ENCODE data around the gene ZNF304. TPM values are rescaled to one million over a fixed set of nuclear protein-coding genes. Genes with fewer than 3 reads are reported as not detected.

ZNF304 gene
- total and polyA plus RNA-seq, 2 of the 4 experiments (the other 2 are of a cell fraction), result 3.9 to 16.1 TPM

DNA sequence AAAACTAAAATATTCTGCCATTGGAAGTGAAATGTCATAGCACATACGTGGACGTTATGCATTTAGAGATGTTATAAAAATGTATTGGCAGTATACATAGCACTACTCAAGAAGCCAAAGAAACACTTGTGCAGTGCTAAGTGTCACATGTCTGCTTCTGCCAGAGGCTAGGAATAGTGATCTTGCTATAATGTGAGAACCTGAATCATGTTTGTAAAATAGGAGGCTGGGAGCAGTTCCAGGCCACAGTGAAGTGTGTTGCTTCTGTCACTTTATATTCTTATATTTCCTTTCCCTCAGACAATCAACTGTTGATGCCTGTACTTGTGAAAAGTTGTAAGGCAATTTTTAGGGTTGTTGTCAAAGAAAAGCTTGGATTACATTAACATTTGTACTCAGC, 15.7 kb downstream of the ZNF304 start (continued):
- TF ChIP-seq RAD21 (IDR thresholded peaks at IDR 0.05; ENCODE audit: low read length) (no peak), CEBPB (IDR thresholded peaks at IDR 0.05; ENCODE audit: low read depth, low read length) (no peak), RFX5 (IDR thresholded peaks at IDR 0.05; ENCODE audit: low read depth, low read length) (no peak), SMC3 (IDR thresholded peaks at IDR 0.05; ENCODE audit: low read depth, low read length) (no peak), POLR2A (IDR thresholded peaks at IDR 0.05; ENCODE audit: low read depth, low read length) (no peak), MAFK (IDR thresholded peaks at IDR 0.05; ENCODE audit: low read depth, low read length) (no peak), FOS (IDR thresholded peaks at IDR 0.05; ENCODE audit: low read depth, low read length) (no peak)

DNA sequence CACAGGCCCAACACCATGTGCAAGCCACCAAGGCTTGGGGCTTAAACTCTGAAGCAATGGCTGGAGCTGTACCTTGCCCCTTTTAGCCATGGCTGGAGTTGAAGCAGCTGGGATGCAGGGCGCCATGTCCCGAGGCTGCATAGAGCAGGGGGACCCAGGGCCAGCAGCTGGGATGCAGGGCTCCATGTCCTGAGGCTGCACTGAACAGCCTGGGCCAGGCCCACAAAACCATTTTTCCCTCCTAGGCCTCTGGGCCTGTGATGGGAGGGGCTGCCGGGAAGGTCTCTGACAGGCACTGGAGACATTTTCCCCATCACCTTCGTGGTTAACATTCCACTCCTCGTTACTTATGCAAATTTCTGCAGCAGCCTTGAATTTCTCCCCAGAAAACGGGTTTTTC, 23.1 kb downstream of the ZNF304 start:
- Histone ChIP-seq H3K4me2 (ENCODE audit: low read depth, low read length) (no peak overlapping the region), H3K18ac (ENCODE audit: low read depth, low read length) (no peak overlapping the region), H3K9ac (ENCODE audit: low read depth, low read length) (no peak overlapping the region), H2AFZ (replicated peaks; ENCODE audit: low read length, poor library complexity) (no peak overlapping the region), H3K27me3 (ENCODE audit: control insufficient read depth, insufficient read depth, low read length) (no peaks in the 10 kb centered on the region), H2BK120ac (ENCODE audit: low read depth, low read length) (no peak overlapping the region), H2AK5ac (ENCODE audit: low read depth, low read length) (no peak overlapping the region), H3K23ac (ENCODE audit: low read depth, low read length) (no peak overlapping the region), H3K27ac (ENCODE audit: insufficient read depth, low read length) (no peak overlapping the region), H4K5ac (ENCODE audit: low read depth, low read length) (no peak overlapping the region), H3K4me3 (ENCODE audit: insufficient read depth, low read depth, low read length) (no peak overlapping the region), H4K8ac (ENCODE audit: low read depth in 2 of 2, low read length in 2 of 2) (no peak overlapping the region), H4K20me1 (ENCODE audit: insufficient read depth, low read length) (no peaks in the 10 kb centered on the region), H3K79me1 (ENCODE audit: low read depth in 1 of 2, low read length in 2 of 2) (peaks cover 0 to 3% of the 10 kb centered on the region in 2 experiments; a peak in 1 of 4 replicates), H2AK9ac (replicated peaks; ENCODE audit: low read depth, low read length, poor library complexity) (no peak overlapping the region), H3K56ac (ENCODE audit: extremely low read depth, insufficient read depth, low read length) (no peak overlapping the region), H3K4me1 (ENCODE audit: control insufficient read depth, insufficient read depth, low read length) (no peaks in the 10 kb centered on the region), H2BK20ac (ENCODE audit: low read depth, low read length) (no peak overlapping the region), H3K9me1 (ENCODE audit: insufficient read depth, low read length) (no peaks in the 10 kb centered on the region), H3K36me3 (ENCODE audit: control insufficient read depth, insufficient read depth, low read length) (peaks cover 56% of the 10 kb centered on the region), H3K9me3 (ENCODE audit: control insufficient read depth, insufficient read depth, low read length) (peaks cover 38% of the 10 kb centered on the region), H3K4ac (ENCODE audit: low read depth, low read length) (no peak overlapping the region), H2BK5ac (ENCODE audit: low read depth, low read length, poor library complexity, severe bottlenecking) (no peak overlapping the region), H4K91ac (ENCODE audit: insufficient read depth, low read depth, low read length) (no peak overlapping the region), H3K14ac (replicated peaks; ENCODE audit: low read depth, low read length) (no peak overlapping the region), H2BK15ac (ENCODE audit: low read depth, low read length) (no peak overlapping the region)
- in situ Hi-C loops (cut with MboI; ENCODE audit: low sequenced_read_pairs), result no loop called here
- ATAC-seq (ENCODE audit: low read depth) (no peak), DNase-seq (no peak)
- intact Hi-C loops (cut with micrococcal nuclease), result no loop called here
- dilution Hi-C loops (cut with HindIII; ENCODE audit: low sequenced_read_pairs, unreplicated experiment), result no loop called here
- WGBS, 2 experiments (ENCODE audit: extremely low coverage in 2 of 2, insufficient read length in 1 of 2), result 100% methylated on average over 3 of the region's 6 CpGs; no CpG with 5 or more reads in 1 of the 2 experiments
- TF ChIP-seq MAZ (IDR thresholded peaks at IDR 0.05; ENCODE audit: borderline replicate concordance, low read depth, low read length), result no peak
- TF ChIP-seq CTCF (conservative IDR thresholded peaks at IDR 0.05; ENCODE audit: low read depth, low read length), result no peak
- BruUV-seq (replicated peaks), result no TSS peak
- CTCF ChIA-PET, result no interaction called here
- POLR2A ChIA-PET (ENCODE audit: unreplicated experiment), result no interaction called here

Data from IMR-90 (cell line).